HG03097 (cell line): ENCODE results near the gene WDR27.

ENCODE experiments used
- ATAC-seq: cut with Tn5 transposase; IDR thresholded peaks from one replicate; pipeline ENCODE4 v1.9.1; 2021; ENCODE audit not compliant: unreplicated experiment, low FRiP score

Gene WDR27

GRCh38 chr6:169421586-169422264 lies 280.1 kb downstream of the WDR27 start:
- ATAC-seq, result no peak

GRCh38 chr6:169420912-169421543 lies 280.8 kb downstream of the WDR27 start:
- ATAC-seq, result no peak

DNA sequence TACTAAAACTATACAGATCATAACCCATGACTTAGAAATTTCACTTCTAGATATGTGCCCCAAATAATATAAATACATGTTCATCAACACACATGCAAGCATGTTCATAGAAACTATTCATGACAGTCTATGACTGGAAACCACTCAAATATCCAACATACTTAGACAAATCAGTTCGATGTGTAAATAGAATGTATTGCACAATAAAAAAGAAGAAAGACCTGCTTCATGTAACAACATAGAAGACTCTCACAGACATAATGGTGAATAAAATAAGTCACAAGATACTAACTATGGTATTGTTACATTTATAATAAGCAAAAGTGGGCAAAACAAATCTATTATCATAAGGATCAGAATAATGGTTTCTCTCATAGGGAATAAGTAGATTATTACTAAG lies 284.7 kb downstream of the WDR27 start:
- no peak for ATAC-seq

GRCh38 chr6:169416249-169416648 lies 285.6 kb downstream of the WDR27 start:
- no peak for ATAC-seq

GRCh38 chr6:169415179-169415578 lies 286.6 kb downstream of the WDR27 start:
- no peak for ATAC-seq

DNA sequence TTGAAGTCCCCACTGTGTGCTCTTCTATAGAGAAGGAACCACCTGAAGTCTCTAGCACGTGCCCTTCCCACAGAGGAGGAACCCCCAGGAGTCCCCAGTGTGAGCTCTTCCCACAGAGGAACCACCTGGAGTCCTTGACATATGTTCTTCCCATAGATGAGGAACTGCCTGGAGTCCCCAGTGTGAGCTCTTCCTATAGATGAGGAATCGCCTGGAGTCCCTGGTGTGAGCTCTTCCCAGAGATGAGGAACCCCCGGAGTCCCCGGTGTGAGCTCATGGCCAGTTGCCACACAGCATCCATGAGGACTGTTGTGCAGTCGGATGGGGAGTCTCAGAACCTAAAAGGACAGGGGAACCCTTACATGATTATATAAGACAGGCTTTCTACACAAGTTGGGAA lies 290.1 kb downstream of the WDR27 start:
- ATAC-seq, result no peak

GRCh38 chr6:169411296-169411695 lies 290.5 kb downstream of the WDR27 start:
- ATAC-seq, result no peak

DNA sequence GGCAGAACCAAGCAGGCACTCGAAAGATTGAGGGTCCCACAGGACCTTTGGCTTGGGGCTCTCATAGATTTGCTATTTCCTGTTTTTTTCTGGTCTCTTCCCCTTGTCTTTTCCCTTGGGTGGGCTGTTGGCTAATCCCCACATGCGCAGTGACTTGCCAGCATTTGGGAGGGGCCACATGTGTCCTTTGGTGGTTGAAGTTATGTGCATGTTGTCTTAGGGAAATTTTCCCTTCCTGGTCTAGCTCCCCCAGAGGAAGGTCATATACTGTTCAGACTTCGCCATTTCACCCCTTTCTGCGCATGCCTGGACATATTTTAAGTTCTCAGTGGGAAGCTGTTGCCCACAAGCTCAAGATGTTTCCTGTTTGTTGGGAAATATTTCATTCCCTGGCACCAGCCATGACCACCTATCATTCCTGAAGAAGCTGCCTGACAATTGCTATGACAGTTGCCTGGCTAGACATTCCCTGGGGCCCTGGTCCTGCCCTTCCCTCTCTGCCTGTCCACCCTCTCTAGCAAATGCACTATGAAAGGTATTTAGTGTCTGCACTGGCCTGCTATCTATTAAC lies 292.0 kb downstream of the WDR27 start:
- ATAC-seq, result no peak

GRCh38 chr6:169407325-169407724 lies 294.5 kb downstream of the WDR27 start:
- ATAC-seq, result no peak
